ENCODE results near the gene KLHL15.
"Not testable (repeated sequence)": the region's sequence is repeated elsewhere in the genome, so short reads cannot be mapped to it uniquely, and the experiment has no call there.

KLHL15 gene

DNA sequence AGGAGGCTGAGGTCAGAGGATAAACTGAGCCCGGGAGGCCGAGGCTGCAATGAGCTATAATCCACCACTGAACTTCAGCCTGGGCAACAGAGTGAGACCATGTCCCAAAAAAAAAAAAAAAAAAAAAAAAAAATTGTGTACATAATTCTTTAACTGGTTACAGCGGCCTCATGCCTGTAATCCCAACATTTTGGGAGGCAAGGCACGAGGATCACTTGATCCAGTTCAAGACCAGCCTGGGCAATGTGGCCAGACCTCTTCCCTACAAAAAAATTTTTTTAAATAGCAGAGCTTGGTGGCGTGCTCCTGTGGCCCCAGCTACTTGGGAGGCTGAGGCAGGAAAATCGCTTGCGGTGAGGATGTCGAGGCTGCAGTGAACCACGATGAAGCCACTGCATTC lies 9.3 kb downstream of the KLHL15 start:
- DNase-seq, result no peak

GRCh38 chrX:24014388-24015018 lies 12.5 kb downstream of the KLHL15 start:
- no peak for DNase-seq

- no peak for DNase-seq
Measured at GRCh38 chrX:24012266-24012665, 14.7 kb downstream of the KLHL15 start.

GRCh38 chrX:24005867-24006266 lies 21.1 kb downstream of the KLHL15 start:
- no peak for DNase-seq

GRCh38 chrX:24005028-24005427 lies 22.0 kb downstream of the KLHL15 start:
- DNase-seq, result no peak

DNA sequence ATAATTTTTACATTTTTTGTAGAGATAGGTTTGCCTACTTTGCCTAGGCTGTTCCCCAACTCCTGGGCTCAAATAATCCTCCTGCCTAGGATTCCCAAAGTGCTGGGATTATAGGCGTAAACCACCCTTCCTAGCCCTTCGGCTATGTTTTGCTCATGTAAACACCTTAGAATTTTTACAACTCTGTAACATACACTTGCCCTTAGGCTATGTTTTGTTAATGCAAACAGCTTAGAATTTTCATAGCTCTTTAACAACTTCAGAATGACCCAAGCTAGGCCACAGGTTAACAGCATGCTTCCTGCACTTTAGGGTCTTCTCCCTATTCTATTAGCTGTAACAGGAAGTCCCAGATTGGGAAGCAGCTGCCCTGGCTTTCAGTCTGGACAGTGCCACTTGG lies 24.2 kb downstream of the KLHL15 start:
- no peak for DNase-seq

DNA sequence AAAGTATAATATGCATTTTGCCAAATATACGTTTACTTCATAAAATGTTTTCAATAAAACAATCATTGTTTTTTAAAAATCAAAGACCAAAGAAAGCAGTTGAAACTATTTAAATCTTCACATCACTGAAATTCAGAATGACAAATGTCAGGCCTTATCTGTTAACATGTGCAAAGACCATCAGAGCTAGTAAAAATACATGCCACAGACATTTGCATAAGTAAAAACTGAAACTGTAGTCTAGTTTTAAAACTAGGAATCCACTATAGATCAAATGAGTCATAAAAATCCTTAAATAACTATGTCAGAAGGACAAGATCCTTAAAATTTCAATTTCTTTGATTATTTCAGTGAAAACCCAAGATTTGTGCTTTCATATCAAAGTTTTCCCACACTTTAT lies 24.8 kb downstream of the KLHL15 start:
- no peak for DNase-seq

DNA sequence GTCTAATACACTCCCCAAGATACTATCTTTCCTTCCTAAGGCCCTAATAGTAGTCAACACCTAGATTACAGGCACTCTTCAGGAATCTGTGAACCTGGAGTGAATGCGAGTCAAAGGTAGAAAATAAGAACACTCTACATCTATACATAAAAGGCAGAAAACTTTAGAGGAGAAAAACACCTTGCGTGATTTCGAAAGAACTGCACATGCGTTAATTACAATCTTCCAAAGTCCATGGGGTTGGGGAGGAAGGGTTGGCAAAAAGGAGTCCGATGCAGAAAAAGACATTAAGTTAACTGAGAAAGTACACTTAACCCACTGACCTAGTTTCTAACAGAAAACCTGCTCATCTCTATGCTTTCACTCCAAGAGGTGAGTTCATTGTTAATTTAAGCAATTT lies 27.3 kb downstream of the KLHL15 start:
- no peak for DNase-seq

DNA sequence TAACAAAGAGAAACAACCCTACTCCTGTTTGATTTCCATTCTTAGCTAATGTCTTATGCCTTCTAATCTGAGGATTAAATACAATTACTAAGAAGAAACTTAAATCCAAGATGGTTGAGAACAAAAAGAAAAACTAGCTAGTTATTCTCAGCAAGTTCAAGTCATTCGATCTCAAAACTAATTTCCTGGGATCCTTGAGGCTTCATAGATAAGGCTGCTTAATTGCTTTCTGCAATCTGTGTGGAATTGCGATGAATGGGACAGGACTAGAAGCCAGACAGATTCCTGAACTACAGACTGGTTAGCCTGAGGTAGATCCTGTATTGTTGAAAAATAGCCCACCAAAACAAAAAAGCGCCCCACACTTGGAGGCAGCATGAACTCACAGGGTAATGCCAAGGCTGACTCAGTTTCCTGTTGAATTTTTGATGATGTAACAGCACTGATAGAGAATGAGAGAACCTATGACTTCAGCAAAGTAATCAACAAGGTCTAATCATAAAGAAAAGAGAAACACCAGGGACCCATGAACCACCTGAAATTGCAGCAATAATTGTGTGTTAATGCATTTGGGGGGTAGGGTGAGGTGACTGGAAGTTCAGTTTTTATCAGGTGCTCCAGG lies 33.9 kb downstream of the KLHL15 start:
- no peak for DNase-seq

GRCh38 chrX:23992431-23992830 lies 34.6 kb downstream of the KLHL15 start:
- DNase-seq, result no peak

GRCh38 chrX:23990455-23990854 lies 36.5 kb downstream of the KLHL15 start:
- no peak for DNase-seq

- DNase-seq, result no peak
Measured at GRCh38 chrX:23989689-23990088, 37.3 kb downstream of the KLHL15 start.

DNA sequence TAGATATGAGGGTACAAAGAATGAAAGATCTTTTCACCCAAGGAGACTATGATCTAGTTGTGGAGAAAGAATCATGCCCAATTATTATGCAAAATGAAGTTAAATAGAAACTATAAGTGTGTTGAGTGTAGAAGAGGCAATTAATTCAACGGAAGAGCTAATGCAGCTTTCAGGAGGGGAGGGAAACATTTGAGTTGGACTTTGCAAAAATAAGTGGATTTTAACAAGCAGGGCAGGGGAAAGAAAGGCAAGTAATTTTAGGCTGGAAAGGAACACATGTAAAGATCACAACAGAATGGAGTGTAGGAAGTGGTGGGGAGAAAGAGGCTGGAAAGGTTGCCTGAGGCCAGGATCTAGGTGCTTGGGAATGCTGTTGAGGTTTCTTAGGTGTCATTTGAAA lies 44.1 kb downstream of the KLHL15 start:
- no peak for DNase-seq

- no peak for DNase-seq
Measured at GRCh38 chrX:23981711-23982110, 45.3 kb downstream of the KLHL15 start.

DNA sequence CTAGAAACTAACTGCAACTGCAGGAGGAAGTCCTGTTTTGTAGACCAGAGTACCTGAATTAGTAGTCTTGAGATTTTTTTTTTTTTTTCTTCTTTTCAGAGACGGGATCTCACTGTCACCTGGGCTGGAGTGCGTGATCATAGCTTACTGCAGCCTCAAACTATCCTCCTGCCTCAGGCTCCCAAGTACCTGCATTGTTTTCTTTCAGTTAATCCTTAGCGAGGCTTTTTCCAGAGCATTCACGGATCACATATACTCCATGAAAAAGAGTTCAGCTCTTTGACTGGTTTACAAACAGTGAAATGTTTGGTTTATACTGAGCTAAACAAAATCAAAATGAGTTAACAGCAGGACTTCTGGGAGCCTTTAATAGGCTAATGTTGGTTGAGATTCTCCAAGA lies 45.8 kb downstream of the KLHL15 start:
- DNase-seq, result no peak

- DNase-seq, result no peak
Measured at GRCh38 chrX:23980011-23980441, 47.0 kb downstream of the KLHL15 start.

DNA sequence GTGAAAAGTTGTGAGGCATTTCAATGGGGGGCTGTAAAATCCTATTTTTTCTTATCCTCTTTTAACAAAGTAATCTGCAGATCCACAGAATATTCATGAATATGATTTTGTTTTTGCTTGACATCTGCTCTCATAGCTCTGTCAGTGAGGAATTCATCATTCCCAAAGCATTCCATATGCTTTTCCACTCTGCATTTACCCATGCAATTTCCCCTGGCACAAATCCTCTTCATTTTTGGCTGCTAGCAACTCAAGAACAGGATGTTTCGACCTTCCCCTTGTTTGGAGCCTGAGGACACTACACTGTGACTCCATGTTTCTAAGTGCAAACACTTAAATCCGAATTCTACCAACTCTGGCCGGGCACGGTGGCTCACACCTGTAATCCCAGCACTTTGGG lies 48.5 kb downstream of the KLHL15 start:
- DNase-seq, result no peak

GRCh38 chrX:23965630-23966029 lies 61.4 kb downstream of the KLHL15 start:
- DNase-seq, result not testable (repeated sequence)

- DNase-seq, result no peak
Measured at GRCh38 chrX:23964191-23964590, 62.8 kb downstream of the KLHL15 start.

- DNase-seq, result no peak
Measured at GRCh38 chrX:23959781-23960180, 67.2 kb downstream of the KLHL15 start.

GRCh38 chrX:23954396-23954795 lies 72.6 kb downstream of the KLHL15 start:
- DNase-seq, result no peak

GRCh38 chrX:23953908-23954269 lies 73.1 kb downstream of the KLHL15 start:
- DNase-seq, result no peak

DNA sequence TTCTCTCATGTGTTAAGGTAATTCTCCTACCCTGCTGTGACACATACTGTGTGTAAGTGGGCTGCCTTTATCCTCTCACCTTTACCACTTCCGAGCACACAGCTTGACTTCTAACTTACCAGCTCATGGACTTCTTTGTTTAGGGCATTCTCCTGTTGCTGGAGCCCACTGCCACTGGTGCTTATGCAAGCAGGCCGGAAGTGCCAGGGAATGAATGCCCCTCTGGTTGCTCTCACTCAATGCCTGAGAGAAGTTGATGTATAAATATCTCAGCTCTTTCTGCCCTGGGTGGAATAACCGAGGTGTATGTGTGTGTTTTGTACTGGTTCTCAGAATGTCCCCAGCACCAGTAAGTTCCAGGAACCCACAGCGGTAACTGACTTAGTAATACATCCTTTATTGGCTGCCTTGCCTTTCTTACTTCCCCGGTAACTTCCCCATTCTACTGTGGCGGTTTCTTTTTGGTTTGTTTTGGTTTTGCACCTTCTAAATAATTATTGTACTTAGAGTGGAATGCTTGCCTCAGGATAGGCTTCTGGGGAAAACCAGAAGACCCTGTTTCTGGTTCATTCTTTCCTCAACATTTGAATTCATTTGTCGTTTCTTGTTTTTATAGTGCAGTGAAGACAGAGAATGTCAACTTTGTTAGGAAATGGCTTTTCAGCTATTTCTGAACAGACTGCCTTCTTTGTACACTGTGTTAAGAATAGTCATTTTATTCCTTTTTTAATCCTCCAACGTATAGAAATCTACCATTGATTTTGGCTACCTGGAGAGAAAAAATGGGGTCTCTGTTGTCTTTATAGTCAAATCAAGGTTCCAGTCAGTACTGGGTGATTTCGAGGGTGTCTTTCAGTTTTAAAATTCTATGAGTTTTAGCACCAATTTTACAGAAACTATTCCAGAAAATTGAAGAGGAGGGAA lies 73.7 kb downstream of the KLHL15 start:
- DNase-seq, result no peak

DNA sequence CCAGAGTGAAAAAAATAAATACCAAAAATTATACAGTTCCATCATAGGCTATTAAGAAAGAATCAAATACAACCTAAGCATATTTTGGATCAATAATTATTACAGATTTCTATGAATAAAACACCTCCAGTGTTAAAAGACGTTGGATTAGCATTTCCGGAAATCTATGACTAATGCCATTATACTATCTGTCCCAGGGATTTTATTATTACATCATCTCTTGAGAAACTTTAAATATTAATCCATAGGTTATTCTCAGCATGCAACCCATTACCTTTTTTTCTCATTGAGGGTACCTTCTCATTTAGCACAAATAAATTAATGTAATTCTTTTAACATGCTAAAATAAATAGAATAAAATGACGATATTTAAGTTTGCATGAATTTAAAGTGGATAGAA lies 74.6 kb downstream of the KLHL15 start:
- no peak for DNase-seq

Measured in HCEC 1CT (cell line).